GM21529 (cell line): ENCODE data around the gene ACVR2A.
A peak's percentile ranks its signal among the peaks of the same experiment; 100 is the strongest.

Experiments used
- ATAC-seq: cut with Tn5 transposase; IDR thresholded peaks from one replicate; pipeline ENCODE4 v1.9.1; 2021; ENCODE audit not compliant: unreplicated experiment

ACVR2A gene

DNA sequence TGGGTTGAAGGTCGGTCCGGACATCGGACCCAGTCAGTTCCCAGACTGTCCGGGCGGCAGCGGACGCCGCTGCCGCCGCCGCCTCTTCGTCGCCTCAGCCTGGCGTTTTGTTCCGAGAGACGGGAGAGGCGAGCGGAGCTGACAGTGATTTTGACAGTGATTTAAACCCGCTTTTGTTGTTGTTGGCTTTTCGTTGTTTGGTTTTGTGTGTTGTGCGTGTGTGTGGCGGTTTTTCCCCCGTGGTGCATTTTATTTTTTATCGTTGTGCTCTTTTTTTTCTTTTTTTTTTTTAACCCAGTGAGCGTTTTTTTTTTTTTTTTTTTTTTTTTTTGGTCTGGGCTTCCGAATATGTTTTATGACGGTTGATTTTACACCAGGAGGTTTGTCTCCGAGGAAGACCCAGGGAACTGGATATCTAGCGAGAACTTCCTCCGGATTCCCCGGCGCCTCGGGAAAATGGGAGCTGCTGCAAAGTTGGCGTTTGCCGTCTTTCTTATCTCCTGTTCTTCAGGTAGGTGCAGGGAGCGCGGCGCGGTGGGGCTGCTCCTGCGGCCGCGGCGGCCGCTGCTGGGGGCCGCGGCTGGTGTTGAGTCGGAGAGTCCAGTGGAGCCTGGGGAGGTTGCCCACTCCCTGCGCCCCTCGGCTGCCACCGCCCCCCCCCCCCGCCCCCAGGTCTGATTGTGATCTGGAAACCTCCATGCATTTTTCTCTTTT is at the start of gene ACVR2A:
TSS of gene ACVR2A (plus strand) at position 333 of the 714 bp plus-strand sequence. CDS start at position 457, 124 bp downstream.
- peak; percentile 39 for ATAC-seq

GRCh38 chr2:147800316-147800715 is 44.5 kb upstream of the ACVR2A start:
- ATAC-seq: no peak

DNA sequence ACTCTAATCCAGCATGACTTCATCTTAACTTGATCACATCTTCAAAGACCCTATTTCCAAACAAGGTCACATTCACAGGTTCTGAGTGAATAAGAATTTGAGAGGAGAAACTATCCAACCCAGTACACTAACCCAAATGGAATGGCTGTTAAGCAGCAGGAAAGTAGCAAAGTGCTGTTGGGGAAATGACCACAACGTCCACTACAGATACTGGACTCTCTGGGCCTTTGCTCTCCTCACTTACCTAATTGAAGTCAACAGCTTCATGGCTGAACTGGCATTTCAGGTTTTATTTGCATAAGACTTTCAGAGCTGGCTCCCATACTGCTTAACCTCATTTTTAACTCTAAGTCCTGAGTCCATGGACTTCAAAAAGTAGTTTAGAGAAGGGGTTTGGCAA is 38.0 kb upstream of the ACVR2A start:
- ATAC-seq: no peak

- ATAC-seq: no peak
These were observed 36.3 kb upstream of the ACVR2A start for GRCh38 chr2:147808520-147808919.

- no peak for ATAC-seq
These were observed 33.7 kb upstream of the ACVR2A start for GRCh38 chr2:147810883-147811765.

DNA sequence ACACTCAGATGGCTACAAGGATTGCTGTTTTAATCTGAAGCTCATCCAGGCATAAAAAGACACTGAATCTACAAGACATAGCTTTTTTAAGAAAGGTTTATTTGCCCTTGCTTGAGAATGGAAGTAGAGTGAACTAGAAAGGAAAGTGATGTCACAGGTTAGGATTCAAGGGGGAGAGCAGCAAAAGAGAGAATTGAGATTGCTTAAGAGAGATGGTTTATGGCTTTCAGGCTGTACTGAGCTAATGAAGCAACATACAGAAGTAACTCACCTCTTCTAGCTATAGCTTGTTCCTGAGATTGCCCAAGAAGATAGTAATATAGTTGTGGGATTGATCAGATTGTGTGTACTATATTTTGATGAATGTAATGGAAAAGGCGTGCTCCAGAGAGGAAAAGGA is 26.1 kb upstream of the ACVR2A start:
- ATAC-seq: no peak

GRCh38 chr2:147824620-147825019 is 20.2 kb upstream of the ACVR2A start:
- ATAC-seq: no peak

GRCh38 chr2:147826278-147827087 is 18.3 kb upstream of the ACVR2A start:
- no peak for ATAC-seq

DNA sequence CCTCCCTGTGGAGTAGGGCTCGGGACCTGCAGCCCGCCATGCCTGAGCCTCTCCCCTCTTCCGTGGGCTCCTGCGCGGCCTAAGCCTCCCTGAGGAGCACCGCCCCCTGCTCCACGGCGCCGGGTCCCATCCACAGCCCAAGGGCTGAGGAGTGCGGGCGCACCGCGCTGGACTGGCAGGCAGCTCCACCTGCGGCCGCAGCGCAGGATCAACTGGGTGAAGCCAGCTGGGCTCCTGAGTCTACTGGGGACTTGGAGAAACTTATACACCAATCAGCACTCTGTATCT is 17.8 kb upstream of the ACVR2A start:
- no peak for ATAC-seq

GRCh38 chr2:147829106-147829505 is 15.7 kb upstream of the ACVR2A start:
- ATAC-seq: no peak

- ATAC-seq: no peak
These were observed 8.7 kb upstream of the ACVR2A start for GRCh38 chr2:147836099-147836498.

DNA sequence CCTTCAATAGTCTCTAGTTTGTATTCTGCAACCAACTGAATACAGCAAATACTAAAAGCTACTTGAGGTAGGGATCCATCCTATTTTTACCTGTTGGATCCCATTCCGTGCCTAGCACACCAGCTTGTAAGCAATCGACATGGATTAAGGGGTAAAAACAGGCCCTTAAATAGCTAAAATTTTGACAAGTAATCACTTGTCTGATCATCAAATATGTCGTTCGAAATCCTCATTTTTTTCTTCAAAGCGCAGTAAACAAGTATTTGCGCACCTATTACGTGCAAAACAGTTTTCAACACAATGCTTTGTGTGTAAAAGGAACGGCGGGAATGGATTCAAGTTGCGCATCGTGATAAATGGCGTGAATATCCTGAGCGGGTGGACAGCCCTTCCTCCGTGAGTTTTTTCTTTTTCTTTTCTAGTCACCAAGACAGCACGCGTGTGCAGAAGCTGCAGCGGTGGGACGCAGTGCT is 1.4 kb upstream of the ACVR2A start:
- no peak for ATAC-seq

- peak; percentile 87 for ATAC-seq
These were observed 749 bp upstream of the ACVR2A start for GRCh38 chr2:147843864-147844696.

DNA sequence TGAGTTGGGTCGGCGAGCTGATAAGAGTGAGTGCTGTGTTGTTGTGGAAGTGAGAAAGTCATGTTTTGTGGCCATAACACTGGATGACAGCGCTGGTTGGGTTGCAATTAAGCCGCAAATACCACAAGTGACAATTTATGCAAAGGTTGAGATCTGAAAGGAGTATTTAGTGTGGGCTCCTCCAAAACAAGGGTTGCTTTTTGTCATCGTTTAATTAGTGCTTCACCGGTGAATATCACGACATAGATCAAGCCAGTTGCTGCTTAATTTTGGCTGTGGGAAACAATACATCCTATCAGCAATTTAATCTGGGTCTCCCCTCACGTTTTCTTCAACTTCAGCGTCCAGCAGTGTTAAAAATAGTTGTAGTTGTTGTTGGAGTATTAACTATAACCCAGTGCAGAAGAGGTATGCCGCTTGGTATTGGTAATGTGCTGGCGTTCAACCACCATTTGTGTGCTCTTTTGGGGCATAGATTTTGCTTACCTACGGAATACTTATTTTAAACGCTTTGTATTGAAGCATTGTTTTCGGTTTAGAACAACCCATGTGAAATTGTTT is 662 bp downstream of the ACVR2A start:
- ATAC-seq: peak; percentile 44

GRCh38 chr2:147846412-147847081 is 1.7 kb downstream of the ACVR2A start:
- ATAC-seq: no peak

DNA sequence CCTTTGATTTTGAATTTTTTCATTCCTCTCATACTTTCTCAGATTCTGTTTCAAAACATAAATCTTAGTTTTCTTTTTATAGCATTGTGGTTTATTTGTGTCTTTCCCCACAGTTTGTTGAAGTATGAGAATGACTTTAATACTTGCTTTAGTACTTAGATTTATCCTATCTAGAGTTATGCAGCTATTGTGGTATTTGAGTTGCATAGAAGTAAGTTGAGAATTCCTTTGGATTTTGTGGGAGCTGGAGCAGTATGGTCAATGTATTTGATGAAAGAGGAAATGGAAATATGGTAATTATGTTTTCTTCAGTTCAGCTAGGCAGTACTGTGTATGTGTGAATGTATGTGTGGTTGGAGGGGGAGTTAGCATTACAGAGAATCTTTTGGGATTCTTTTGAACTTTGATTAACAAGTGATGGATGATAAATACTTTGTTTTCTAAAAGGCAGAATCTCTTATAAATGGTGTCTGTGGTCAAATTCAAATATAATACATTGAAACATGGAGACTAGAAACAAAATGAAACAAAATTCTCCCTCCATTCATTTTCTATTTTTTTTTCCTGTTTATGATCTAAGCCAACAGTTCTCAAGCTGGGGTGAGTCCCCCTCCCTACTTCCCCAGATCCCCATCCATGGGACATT is 3.0 kb downstream of the ACVR2A start:
- ATAC-seq: no peak

DNA sequence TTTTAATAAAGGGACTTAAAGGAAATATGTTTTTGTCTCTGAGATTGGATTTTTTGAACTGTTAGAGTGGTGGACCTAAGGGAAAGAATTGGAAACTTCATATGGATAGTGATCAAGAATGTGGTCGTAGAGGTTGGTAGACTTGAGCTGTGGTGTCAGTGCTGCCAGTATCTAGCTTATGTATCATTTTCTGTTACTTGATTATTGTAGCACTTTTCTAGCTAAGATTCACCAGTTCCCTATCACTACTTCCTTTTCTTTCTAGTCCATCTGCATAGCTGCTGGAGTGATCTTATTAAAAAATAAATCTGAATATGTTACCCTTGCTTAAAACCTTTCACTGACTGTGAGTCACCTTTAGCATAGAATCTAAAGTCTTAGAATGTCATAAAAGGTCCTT is 6.0 kb downstream of the ACVR2A start:
- ATAC-seq: no peak

DNA sequence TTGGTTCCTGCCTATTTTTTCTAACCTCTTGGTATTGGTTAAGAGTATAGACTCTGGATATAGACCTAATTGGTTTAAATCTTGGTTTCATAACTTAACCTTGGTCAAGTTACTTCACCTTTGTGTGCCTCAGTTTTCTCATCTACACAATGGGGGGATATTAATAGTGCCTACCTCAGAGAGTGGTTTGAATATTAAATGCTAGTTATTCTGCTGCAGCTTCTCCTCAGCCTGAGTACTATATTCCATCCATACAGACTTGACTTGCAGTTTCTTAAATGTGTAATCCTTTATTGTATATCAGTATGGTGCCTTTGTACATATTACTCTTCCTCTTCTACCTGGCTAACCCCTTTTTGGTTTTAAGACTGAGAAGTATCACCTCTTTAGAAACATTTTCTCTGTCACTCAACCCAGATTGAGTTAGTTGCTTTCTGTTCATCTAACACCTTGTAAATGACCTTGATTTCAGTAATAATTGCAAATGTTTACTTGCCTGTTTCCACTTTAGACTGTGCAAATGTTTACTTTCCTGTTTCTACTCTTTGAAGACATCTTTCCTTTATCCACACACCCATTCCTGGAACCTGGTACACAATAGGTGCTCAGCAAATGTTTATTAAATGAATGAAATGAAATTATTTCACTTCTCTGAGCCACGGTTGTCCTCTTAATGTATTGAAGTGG is 6.6 kb downstream of the ACVR2A start:
- no peak for ATAC-seq
